Stimulated activated CD4-positive, alpha-beta T cell treated with anti-CD3 and anti-CD28 coated beads, Interleukin-12 subunit alpha, Interleukin-12 subunit beta, amount 100 ng/mL, for 4 hours (primary cell): ENCODE measurements around the gene FAM53A.

Experiments
- DNase-seq: peaks from one replicate; pipeline ENCODE4 v3.0.0-alpha.2; 2020

FAM53A gene

DNA sequence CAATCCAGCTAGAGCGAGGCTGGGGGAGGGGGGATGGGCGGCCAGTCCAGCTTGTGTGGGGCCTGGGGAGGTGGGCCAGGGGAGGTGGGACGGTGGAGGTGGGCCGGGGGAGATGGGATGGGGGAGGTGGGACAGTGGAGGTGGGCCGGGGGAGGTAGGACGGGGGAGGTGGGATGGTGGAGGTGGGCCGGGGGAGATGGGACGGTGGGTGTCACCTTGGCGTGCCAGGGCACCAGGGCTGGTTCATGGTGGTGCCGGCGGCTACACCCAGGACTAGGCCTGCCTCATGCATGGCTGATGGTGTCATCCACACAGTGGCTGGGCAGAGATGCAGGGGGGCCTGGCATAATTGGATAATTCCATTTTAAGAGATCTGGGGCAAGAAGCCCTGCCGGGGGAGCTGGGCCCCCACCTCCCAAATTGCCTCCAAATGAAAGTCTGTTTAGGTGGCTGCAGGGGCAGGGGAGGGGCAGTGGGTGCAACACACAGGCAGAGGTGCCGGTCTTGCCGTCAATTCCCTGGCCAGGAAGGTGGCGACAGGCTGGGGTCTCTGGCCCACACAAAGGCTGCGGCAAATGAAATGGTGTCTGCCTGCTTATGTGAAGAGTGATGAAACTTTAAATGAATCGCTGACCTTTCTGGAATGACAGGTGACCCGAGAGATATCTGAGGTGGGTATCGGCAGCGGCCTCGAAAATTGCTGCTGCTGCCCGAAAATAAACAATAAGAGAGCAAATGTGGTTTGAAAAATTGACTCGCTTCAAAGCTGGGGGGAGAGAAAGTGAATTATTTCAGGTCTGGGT, 82.1 kb downstream of the FAM53A start:
- no peak for DNase-seq

DNA sequence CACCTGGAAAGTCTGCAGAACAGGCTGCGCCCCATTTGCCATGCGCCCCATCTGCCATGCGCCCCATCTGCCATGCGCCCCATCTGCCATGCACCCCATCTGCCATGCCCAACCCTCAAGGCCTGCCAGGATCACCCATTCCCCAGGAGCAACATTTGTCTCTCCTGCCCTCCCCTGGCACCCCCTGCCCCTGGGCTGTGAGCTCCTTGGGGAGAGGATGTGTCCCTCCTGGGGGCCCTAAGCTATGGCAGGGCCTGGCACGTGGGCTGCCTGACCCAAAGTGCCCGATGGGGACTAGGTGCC, 82.6 kb downstream of the FAM53A start:
- DNase-seq = no peak

DNA sequence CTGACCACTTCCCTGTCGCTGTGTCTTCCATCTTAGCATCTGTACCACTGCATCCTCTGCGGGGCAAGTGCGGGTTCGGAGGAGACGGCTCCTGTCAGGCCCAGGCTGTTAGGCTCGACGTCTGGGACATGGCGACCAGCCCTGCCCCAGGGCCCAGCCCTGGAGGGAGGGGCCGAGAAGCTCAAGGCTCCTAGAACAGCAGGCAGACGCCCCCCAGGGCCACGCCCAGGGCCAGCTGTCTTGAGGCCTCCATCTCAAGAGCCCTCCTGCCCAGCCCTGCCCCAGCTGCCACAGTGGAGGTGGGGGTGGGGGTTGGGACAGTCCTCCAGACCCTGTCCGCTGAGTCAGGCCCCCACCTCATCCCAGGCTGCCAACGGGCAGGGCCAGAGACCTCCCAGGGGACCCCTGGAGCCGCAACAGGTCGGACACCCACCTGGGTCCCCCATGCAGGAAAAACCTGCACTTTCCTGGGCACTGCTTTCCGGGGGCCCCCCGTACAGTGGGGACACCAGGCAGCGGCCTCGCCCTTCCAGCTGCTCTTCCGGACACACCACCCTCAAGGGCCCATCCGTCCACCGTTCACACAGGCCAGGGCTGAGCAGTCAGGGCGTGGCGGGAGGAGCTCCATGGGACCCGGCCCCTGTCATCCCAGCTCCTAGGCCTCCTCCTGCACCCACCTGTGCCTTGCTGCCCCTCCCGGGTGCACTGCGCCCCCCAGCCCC, 83.1 kb downstream of the FAM53A start:
- DNase-seq = no peak

- DNase-seq = no peak
These were observed 83.8 kb downstream of the FAM53A start for GRCh38 chr4:1600211-1600780.

- no peak for DNase-seq
These were observed 84.5 kb downstream of the FAM53A start for GRCh38 chr4:1599491-1600210.

DNA sequence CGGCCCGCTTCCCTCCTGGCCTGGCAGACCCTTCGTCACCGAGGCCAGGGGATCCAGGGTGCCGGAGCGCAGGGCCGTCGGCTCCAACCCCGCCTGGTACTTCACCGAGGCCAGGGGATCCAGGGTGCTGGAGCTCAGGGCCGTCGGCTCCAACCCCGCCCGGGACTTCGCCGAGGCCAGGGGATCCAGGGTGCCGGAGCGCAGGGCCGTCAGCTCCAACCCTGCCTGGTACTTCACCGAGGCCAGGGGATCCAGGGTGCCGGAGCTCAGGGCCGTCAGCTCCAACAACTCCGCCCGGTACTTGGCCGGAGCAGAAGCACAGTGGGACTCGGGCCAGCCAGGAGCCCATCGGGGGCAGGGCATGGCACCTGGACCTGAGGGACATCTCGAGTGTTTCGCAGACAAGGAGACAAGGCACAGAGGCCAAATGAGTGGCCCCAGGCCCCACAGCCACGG, 85.1 kb downstream of the FAM53A start:
- no peak for DNase-seq

DNA sequence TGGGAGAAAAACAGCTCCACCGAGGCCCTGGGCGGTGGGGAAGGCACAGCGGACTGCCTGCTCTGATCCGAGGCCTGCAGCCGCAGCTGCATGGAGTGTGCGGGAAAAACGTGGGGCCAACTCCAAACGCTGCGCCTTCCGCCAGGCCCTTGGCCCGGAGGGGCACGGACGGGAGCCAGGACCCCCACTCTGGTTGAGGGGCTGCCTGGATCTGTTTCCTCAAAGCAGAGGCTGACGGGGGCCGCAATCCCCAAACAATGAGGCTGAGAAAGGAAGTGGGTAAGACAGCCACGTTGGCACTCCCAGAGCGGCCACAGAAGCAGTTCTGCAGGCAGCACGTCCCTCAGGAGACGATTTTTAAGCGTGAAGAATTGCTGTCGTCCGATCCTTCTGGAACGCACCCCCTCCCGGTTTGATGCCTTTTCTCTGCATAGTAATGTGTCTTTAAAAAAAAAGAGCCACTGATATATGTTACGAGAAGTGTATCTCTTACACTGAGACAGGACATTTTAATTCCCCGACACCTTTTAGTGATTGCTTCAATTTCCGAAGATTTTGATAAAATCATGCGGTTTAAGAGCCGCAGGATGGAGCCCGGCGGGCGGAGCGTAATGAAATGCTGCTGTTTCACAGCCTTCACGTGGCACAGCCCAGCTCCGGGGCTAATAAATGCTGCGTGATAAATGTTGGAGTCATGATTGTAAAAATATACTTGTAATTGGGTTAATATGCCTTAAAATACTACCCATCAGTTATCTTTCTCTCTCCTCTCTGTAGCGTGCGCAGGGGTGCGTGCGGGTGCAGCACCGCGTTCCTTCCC, 85.7 kb downstream of the FAM53A start:
- DNase-seq = no peak

GRCh38 chr4:1597021-1597931, 86.8 kb downstream of the FAM53A start:
- no peak for DNase-seq

DNA sequence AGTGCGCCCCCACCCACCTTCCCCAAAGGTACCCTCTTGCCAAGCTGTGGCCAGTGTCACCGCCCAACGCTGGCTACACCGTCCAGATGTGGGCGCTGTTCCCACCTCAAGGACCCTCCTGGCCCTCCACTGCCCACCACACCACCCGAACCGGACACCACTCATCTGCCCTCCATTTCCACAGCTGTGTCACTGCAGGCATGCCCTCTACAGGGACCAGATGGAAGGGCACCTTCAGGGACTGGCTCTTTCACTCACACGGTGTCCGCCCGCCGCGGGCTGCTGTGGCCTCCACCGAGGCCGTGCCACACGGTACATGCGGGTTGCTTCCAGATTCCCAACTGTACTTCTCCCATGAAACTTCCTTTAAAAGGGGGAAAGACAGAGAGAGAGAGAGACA, 87.7 kb downstream of the FAM53A start:
- DNase-seq = no peak

DNA sequence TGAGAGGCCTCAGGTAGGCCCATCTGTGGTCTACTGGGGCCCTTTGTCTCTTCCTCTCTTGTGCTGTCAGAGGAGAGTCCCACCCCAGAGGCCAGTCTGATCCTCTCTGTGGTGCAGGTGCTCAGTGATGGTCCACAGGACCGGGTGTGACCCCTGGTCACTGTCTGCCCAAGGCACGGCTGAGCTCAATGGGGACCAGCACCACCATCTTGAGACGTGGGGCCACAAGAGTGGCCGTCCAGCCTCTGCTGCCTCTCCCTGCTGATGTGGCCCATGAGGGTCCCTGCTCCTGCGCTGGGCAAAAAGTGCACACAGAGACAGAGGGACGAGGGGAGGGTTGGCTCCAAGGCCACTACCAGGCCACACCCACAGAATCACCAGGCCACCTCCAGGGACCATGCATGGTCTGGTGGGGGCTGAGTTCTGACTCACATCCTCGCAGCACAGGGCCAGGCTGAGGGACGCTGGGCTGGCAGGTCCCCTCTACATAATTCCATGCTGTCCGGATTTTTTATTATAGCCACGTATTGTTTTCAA, 88.3 kb downstream of the FAM53A start:
- no peak for DNase-seq

DNA sequence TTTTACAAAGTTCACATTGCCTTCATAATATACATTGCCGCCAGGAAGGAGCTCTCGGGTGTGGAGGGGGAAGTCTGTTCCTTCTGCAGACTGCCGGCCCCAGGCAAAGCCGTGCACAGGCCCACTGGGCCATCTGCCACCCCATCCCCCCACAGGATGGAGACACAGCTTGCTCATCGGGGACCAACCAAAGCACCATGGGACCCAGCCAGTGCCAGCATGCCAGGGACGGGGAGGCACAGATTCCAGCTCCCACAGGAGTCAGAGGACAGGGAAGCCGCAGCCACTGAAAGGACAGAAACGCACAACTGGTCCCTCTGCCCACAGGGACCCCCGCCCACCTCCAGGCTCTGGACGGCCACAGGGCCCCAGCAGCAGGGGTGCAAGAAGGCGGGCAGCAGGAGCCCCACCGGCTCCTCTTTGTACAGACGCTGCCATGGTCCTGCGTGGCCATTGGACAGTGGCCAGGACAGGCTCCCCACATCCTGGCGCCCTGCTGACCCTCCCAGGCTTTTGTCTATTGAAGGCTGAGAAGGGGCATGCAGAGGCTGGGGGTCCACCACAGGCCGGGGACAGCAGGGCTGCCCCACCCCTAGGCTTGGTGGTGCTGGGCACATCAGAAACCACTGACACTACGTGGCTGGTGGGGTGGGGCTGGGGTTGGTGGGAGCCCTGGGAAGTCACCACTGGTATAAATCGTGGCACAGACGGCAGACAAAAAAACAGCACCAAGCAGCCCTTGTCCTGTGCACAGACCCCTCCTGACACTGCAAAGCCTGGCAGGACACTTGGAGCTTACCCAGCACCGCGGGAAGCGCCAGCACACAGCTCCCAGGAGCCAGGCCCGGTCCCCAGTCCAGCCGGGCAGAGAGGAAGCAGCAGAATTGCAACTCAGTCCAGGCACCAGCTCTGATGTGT, 89.0 kb downstream of the FAM53A start:
- DNase-seq = no peak

GRCh38 chr4:1593881-1594345, 90.2 kb downstream of the FAM53A start:
- no peak for DNase-seq

DNA sequence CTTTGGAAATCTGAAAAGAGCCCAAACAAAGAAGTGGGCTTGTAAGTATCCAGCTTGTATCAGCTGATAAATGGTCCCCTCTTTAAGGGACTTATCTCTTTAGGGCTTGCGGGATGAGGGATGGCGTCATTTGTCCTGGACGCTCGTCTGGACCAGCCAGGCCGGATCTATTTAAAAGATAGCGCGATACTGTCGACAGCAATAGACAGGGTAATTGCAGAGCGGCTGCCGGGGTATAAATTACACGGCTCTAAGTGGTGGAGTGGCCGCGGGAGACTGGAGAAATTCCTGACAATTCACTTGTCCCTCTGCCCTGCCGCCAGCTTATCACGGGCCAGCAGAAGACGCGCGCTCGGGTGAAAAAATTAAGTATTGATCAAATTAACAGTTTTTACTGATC, 90.7 kb downstream of the FAM53A start:
- DNase-seq = no peak

DNA sequence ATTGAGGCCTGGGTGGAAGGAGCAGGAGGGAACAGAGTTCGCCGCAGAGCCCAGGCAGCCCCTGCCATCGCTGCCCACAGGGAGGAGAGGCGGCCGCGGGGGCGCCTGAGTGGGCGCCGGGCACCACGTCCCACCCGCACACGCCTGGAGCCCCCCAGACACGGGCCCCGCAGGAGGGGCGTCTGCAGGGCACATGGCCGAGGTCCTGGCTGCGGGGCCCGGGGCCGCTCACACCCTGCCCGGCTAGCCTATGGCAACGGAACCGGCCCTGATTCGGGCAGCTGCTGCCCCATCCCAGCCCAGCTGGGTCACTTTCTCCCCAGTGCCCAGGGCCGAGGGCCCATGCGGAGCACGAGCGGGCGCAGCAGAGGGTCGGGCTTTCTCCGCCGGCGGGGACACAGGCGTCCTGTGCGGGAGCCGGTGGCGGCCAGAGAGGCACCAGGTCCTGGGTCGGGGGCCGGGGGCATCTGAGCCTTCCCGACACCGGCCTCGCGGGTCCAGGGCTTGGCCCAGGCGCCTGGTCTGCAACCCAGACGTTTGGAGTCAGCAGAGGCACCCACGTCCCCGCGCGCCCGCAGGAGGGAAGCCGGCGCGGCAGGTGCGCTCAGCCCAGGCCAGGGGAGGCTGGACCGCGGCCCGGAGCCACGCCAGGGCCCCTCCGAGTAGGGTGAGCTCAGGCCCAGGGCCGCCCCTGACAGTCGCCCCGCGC, 91.2 kb downstream of the FAM53A start:
- no peak for DNase-seq

GRCh38 chr4:1592068-1592708, 91.9 kb downstream of the FAM53A start:
- no peak for DNase-seq

DNA sequence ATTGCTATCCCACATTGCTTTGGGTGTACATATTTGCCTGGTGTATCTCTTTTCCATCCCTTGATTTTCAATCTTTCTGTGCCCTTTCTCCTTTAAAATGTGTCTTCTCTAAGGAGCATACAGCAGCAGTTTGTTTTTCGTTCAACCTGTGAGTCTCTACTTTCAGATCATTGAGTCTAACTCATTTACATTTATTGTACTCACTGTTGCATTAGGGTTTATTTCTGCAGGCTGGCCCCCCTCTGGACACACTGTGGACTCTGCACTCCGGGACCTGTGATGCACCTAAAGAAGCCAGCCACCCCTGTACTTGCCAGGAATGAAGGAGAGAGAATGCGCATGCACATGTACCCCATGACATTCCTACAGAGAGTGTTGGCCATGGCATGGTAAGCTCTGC, 93.0 kb downstream of the FAM53A start:
- DNase-seq = no peak

GRCh38 chr4:1590244-1590643, 93.9 kb downstream of the FAM53A start:
- no peak for DNase-seq
